Hepatocyte (in vitro differentiated cells): ENCODE results near the gene BMP10.

ENCODE experiments used
- CTCF ChIP-seq: fragments of 200-600 bp; sonication (generic); IDR thresholded peaks from 2 replicates; pipeline ENCODE4 v1.5.1; 2016; ENCODE audit warnings: antibody characterized with exemption, mild to moderate bottlenecking; ENCODE audit not compliant: poor library complexity
- EZH2 ChIP-seq: fragments of 200-600 bp; sonication (generic); IDR thresholded peaks from 2 replicates; pipeline ENCODE4 v1.6.1; 2016; ENCODE audit warnings: antibody characterized with exemption, mild to moderate bottlenecking, borderline replicate concordance
- EZH2phosphoT487 ChIP-seq: fragments of 200-600 bp; sonication (generic); IDR thresholded peaks from one replicate; pipeline ENCODE4 v1.6.1; 2018; ENCODE audit warnings: antibody characterized with exemption, mild to moderate bottlenecking, low read depth, moderate library complexity; ENCODE audit not compliant: unreplicated experiment, severe bottlenecking

- TF ChIP-seq CTCF = no peak
- no peak for TF ChIP-seq EZH2
- TF ChIP-seq EZH2phosphoT487 = no peak
Measured at GRCh38 chr2:68885074-68885810, 14.0 kb upstream of the BMP10 start.
